PC-9 (cell line): ENCODE measurements around the gene EVI5. TPM values are rescaled to one million over a fixed set of nuclear protein-coding genes. Genes with fewer than 3 reads are reported as not detected.
A peak's percentile ranks its signal among the peaks of the same experiment; 100 is the strongest.

Experiments used
- BruUV-seq: library from RNA; stranded (reverse); fragments of 400-500 nt; replicated peaks from 2 replicates; lab custom pipeline; 2021; lab: Mats Ljungman, UMichigan
- CTCF ChIA-PET: fragments of 300-600 bp; sonication (Branson Sonifier 250); formaldehyde crosslinking; loops from one replicate; lab custom pipeline; 2022; ENCODE audit warnings: antibody characterized with exemption; lab: Charles Lee
- POLR2A ChIA-PET: fragments of 300-600 bp; sonication (Branson Sonifier 250); formaldehyde crosslinking; loops from one replicate; lab custom pipeline; 2022; ENCODE audit warnings: antibody characterized with exemption; ENCODE audit not compliant: unreplicated experiment; lab: Charles Lee
- DNase-seq, 2 experiments: peaks; one replicate each; pipeline versions ENCODE4 v3.0.0 to v3.0.0-alpha.2; 2015 to 2022; ENCODE audit warnings: mixed read lengths in 1 of 2
- H2AFZ ChIP-seq: fragments of 200-600 bp; sonication (generic); 2 replicates; pipeline ENCODE4 v1.8.1; 2017; ENCODE audit warnings: antibody characterized with exemption
- H3F3A ChIP-seq: fragments of 200-600 bp; sonication (generic); 2 replicates; pipeline ENCODE4 v1.8.1; 2017; ENCODE audit warnings: antibody characterized with exemption, mild to moderate bottlenecking, low read depth; ENCODE audit not compliant: insufficient read depth
- H3K27ac ChIP-seq: fragments of 200-600 bp; sonication (generic); 2 replicates; pipeline ENCODE4 v1.6.1; 2016; ENCODE audit warnings: mixed run types
- H3K27me3 ChIP-seq: fragments of 200-600 bp; sonication (generic); 2 replicates; pipeline ENCODE4 v1.6.1; 2016; ENCODE audit warnings: low read depth, mixed run types; ENCODE audit not compliant: insufficient read depth
- H3K36me3 ChIP-seq: fragments of 200-600 bp; sonication (generic); 2 replicates; pipeline ENCODE4 v1.6.1; 2016; ENCODE audit warnings: low read depth, mixed run types
- H3K4me1 ChIP-seq: fragments of 200-600 bp; sonication (generic); replicated peaks from 2 replicates; pipeline ENCODE4 v1.6.1; 2016; ENCODE audit warnings: mixed run types; ENCODE audit not compliant: insufficient read depth
- H3K4me2 ChIP-seq: fragments of 200-600 bp; sonication (generic); 2 replicates; pipeline ENCODE4 v1.6.1; 2017; ENCODE audit warnings: mixed run types
- H3K4me3 ChIP-seq: fragments of 200-600 bp; sonication (generic); 2 replicates; pipeline ENCODE4 v1.6.1; 2016; ENCODE audit warnings: mixed run types
- H3K79me2 ChIP-seq: fragments of 200-600 bp; sonication (generic); 2 replicates; pipeline ENCODE4 v1.6.1; 2017; ENCODE audit warnings: low read depth, mixed run types
- H3K9me2 ChIP-seq: fragments of 200-600 bp; sonication (generic); 2 replicates; pipeline ENCODE4 v1.8.1; 2017; ENCODE audit warnings: mild to moderate bottlenecking; ENCODE audit not compliant: insufficient read depth
- H3K9me3 ChIP-seq: fragments of 200-600 bp; sonication (generic); 2 replicates; pipeline ENCODE4 v1.8.1; 2016; ENCODE audit warnings: low read depth; ENCODE audit not compliant: insufficient read depth
- H4K20me1 ChIP-seq: fragments of 200-600 bp; sonication (generic); 2 replicates; pipeline ENCODE4 v1.8.1; 2017; ENCODE audit not compliant: insufficient read depth
- CTCF ChIP-seq: fragments of 200-600 bp; sonication (generic); conservative IDR thresholded peaks from 2 replicates; pipeline ENCODE4 v1.6.1; 2017; ENCODE audit warnings: mixed run types, antibody characterized with exemption, mild to moderate bottlenecking, moderate library complexity
- EZH2 ChIP-seq: fragments of 200-600 bp; sonication (generic); IDR thresholded peaks from 2 replicates; pipeline ENCODE4 v1.8.0; 2017; ENCODE audit warnings: antibody characterized with exemption, low read depth
- intact Hi-C: fragments of 100-400 bp; cut with micrococcal nuclease; formaldehyde crosslinking; loops from one replicate; pipeline ENCODE4 v1.10.0; 2022; ENCODE audit not compliant: unreplicated experiment
- total RNA-seq: library from RNA; stranded (reverse); gene quantifications from 2 replicates; pipeline ENCODE4 v1.2.3, GENCODE V29; 2021

The EVI5 gene
- total RNA-seq, 1 experiment from 2014 or later, result 32.0 TPM

- Histone ChIP-seq H3K27me3 (peaks cover 37% of the 10 kb centered on the region; the same call in 1 of the 2 replicates), H3K4me3 (peak overlapping the region; percentile 78), H3K4me2 (peak overlapping the region; percentile 93), H3K27ac (no peak overlapping the region), H3K79me2 (no peaks in the 10 kb centered on the region), H3K9me2 (no peaks in the 10 kb centered on the region), H3K4me1 (peaks cover 18% of the 10 kb centered on the region; the same call in 1 of the 2 replicates), H2AFZ (peak overlapping the region; percentile 83), H3F3A (no peaks in the 10 kb centered on the region), H3K9me3 (no peaks in the 10 kb centered on the region), H4K20me1 (no peaks in the 10 kb centered on the region), H3K36me3 (no peaks in the 10 kb centered on the region)
- intact Hi-C loops, result no loop called here
- TF ChIP-seq EZH2 (0 out of 2 replicates have a peak, but pooled peaks have one; percentile 52), CTCF (no peak)
- BruUV-seq, result no TSS peak
- CTCF ChIA-PET, result interaction anchor here (0.7 kb wide), 1 partner anchor 187 kb away, joined by 7 read pairs; no protein-coding TSS in a partner anchor
- peak; percentile 29 to 48 for DNase-seq
- POLR2A ChIA-PET, result no interaction called here
Measured at GRCh38 chr1:92484472-92485380, 300.2 kb downstream of the EVI5 start.

DNA sequence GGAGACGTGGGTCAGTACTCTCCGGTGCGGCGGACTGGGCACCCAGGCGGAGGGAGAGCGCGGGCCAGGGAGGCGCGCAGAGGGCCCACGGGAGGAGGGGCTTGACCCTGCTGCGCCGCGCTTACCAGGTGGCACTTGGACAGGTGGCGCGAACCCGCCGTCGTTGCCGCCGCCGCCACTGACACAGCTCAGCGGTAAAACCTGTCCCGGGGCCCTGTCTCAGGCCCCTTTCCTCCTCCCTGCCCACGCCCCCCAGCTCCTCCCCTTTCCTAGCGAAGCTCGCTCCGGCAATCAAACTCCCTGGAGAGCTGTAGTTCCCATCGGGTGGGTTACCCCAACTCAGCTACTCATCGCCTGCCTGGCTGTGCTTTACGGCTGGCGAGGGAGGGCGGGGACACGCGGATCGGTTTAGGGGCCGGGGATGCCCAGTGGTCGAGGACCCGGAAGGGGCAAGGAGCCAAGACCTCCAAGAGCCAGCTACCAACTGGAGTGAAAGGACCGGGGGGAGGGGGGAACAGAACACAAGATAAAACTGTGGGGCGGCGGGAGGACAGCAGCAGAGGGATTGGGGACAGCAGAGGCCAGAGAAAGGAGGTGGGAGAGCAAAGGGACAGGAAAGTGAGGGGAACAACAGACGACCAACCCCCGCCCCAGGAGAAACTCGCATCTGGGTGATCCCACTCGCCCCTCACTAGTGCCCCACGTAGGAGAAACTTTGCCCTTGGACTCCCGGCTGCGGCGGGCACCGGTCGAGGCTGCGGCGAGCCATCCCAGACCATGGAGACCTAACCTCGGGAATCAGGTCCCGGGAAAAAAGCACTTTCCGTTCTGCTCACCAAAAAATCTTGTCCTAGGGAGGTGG, 301.1 kb downstream of the EVI5 start:
- H3F3A ChIP-seq, result no peaks in the 10 kb centered on the region
- peak overlapping the region; percentile 83 for H2AFZ ChIP-seq
- H3K9me2 ChIP-seq, result no peaks in the 10 kb centered on the region
- H3K27me3 ChIP-seq, result peaks cover 37% of the 10 kb centered on the region; the same call in 1 of the 2 replicates
- no peaks in the 10 kb centered on the region for H3K9me3 ChIP-seq
- H3K79me2 ChIP-seq, result no peaks in the 10 kb centered on the region
- ChIA-PET POLR2A (interaction anchor here (0.8 kb wide), 1 partner anchor 80 kb away, joined by 37 read pairs; no protein-coding TSS in a partner anchor), CTCF (interaction anchor here (0.6 kb wide), 2 partner anchors 54 to 265 kb away, joined by 3 to 5 read pairs; no protein-coding TSS in a partner anchor)
- H3K4me1 ChIP-seq, result peaks cover 18% of the 10 kb centered on the region; the same call in 1 of the 2 replicates
- BruUV-seq, result no TSS peak
- H3K4me2 ChIP-seq, result peak overlapping the region; percentile 93
- peak; percentile 31 to 44 for DNase-seq
- intact Hi-C loops, result no loop called here
- H4K20me1 ChIP-seq, result no peaks in the 10 kb centered on the region
- H3K4me3 ChIP-seq, result peak overlapping the region; percentile 78
- no peak overlapping the region for H3K27ac ChIP-seq
- TF ChIP-seq EZH2, result 0 out of 2 replicates have a peak, but pooled peaks have one; percentile 66
- no peak for TF ChIP-seq CTCF
- no peaks in the 10 kb centered on the region for H3K36me3 ChIP-seq
